H9 (cell line): ENCODE measurements around the gene GPR25. TPM values are rescaled to one million over a fixed set of nuclear protein-coding genes. Genes with fewer than 3 reads are reported as not detected.

ENCODE experiments used
- DNase-seq: peaks from one replicate; pipeline ENCODE4 v3.0.0-alpha.2; 2017
- H2AFZ ChIP-seq: one replicate; pipeline ENCODE4 v1.6.1; 2013; ENCODE audit warnings: mild to moderate bottlenecking, low read length, control low read depth, moderate library complexity
- H2AK5ac ChIP-seq: 2 replicates; pipeline ENCODE4 v1.6.1; 2013; ENCODE audit warnings: low read length, control low read depth, mixed read lengths; ENCODE audit not compliant: insufficient read length
- H2BK120ac ChIP-seq: one replicate; pipeline ENCODE4 v1.6.1; 2013; ENCODE audit warnings: low read depth, mild to moderate bottlenecking, low read length, control low read depth, inconsistent platforms; ENCODE audit not compliant: poor library complexity, severe bottlenecking
- H2BK12ac ChIP-seq: 2 replicates; pipeline ENCODE4 v1.6.1; 2013; ENCODE audit warnings: low read length, control low read depth, mixed read lengths, low read depth; ENCODE audit not compliant: insufficient read length
- H2BK15ac ChIP-seq: 2 replicates; pipeline ENCODE4 v1.6.1; 2013; ENCODE audit warnings: low read depth, low read length, control low read depth
- H2BK20ac ChIP-seq: one replicate; pipeline ENCODE4 v1.6.1; 2013; ENCODE audit warnings: low read depth, mild to moderate bottlenecking, low read length, control low read depth, inconsistent platforms; ENCODE audit not compliant: poor library complexity, severe bottlenecking
- H2BK5ac ChIP-seq: 2 replicates; pipeline ENCODE4 v1.6.1; 2013; ENCODE audit warnings: low read length, control low read depth, mixed read lengths; ENCODE audit not compliant: insufficient read length
- H3K14ac ChIP-seq: 2 replicates; pipeline ENCODE4 v1.6.1; 2013; ENCODE audit warnings: low read length, control low read depth; ENCODE audit not compliant: insufficient read depth
- H3K18ac ChIP-seq: 2 replicates; pipeline ENCODE4 v1.6.1; 2013; ENCODE audit warnings: low read depth, mild to moderate bottlenecking, mixed read lengths, low read length, control low read depth; ENCODE audit not compliant: insufficient read length
- H3K23ac ChIP-seq: 2 replicates; pipeline ENCODE4 v1.6.1; 2013; ENCODE audit warnings: low read length, control low read depth, mixed read lengths, low read depth; ENCODE audit not compliant: insufficient read length
- H3K23me2 ChIP-seq: 2 replicates; pipeline ENCODE4 v1.6.1; 2013; ENCODE audit warnings: low read depth, mild to moderate bottlenecking, mixed read lengths, low read length, control low read depth; ENCODE audit not compliant: insufficient read length, poor library complexity, severe bottlenecking
- H3K27ac ChIP-seq: 2 replicates; pipeline ENCODE4 v1.5.1; 2013; ENCODE audit warnings: low read length, control low read depth, mixed read lengths, low read depth; ENCODE audit not compliant: insufficient read length
- H3K27me3 ChIP-seq: 2 replicates; pipeline ENCODE4 v1.6.1; 2013; ENCODE audit warnings: low read length, control low read depth, inconsistent platforms; ENCODE audit not compliant: insufficient read depth
- H3K4ac ChIP-seq: 2 replicates; pipeline ENCODE4 v1.6.1; 2013; ENCODE audit warnings: low read depth, mild to moderate bottlenecking, control low read depth, inconsistent platforms, low read length, moderate library complexity
- H3K4me1 ChIP-seq: 2 replicates; pipeline ENCODE4 v1.6.1; 2013; ENCODE audit warnings: low read length, control low read depth, inconsistent platforms; ENCODE audit not compliant: insufficient read depth
- H3K4me2 ChIP-seq: 2 replicates; pipeline ENCODE4 v1.6.1; 2013; ENCODE audit warnings: low read length, control low read depth, mixed read lengths; ENCODE audit not compliant: insufficient read length, insufficient read depth
- H3K56ac ChIP-seq: 2 replicates; pipeline ENCODE4 v1.6.1; 2013; ENCODE audit warnings: low read depth, mild to moderate bottlenecking, mixed read lengths, low read length, control low read depth; ENCODE audit not compliant: insufficient read length
- H3K79me1 ChIP-seq: 2 replicates; pipeline ENCODE4 v1.6.1; 2013; ENCODE audit warnings: low read depth, mild to moderate bottlenecking, moderate library complexity, low read length, control low read depth, inconsistent platforms; ENCODE audit not compliant: insufficient read depth, poor library complexity, severe bottlenecking
- H3K79me2 ChIP-seq: 2 replicates; pipeline ENCODE4 v1.6.1; 2013; ENCODE audit warnings: low read length, control low read depth, inconsistent platforms; ENCODE audit not compliant: insufficient read depth
- H3K9ac ChIP-seq: 2 replicates; pipeline ENCODE4 v1.6.1; 2013; ENCODE audit warnings: low read length, control low read depth, mixed read lengths; ENCODE audit not compliant: insufficient read length; ENCODE audit errors: extremely low read depth
- H3K9me3 ChIP-seq: one replicate; pipeline ENCODE4 v1.6.1; 2013; ENCODE audit warnings: low read depth, low read length, inconsistent platforms; ENCODE audit not compliant: control insufficient read depth
- H3T11ph ChIP-seq: one replicate; pipeline ENCODE4 v1.6.1; 2013; ENCODE audit warnings: mild to moderate bottlenecking, low read length, control low read depth, inconsistent platforms
- H4K20me1 ChIP-seq: one replicate; pipeline ENCODE4 v1.6.1; 2013; ENCODE audit not compliant: control insufficient read depth, insufficient read length, insufficient read depth
- H4K5ac ChIP-seq: 2 replicates; pipeline ENCODE4 v1.6.1; 2013; ENCODE audit warnings: low read depth, mild to moderate bottlenecking, mixed read lengths, low read length, control low read depth; ENCODE audit not compliant: insufficient read length
- H4K8ac ChIP-seq: replicated peaks from 2 replicates; pipeline ENCODE4 v1.6.1; 2013; ENCODE audit warnings: low read length, control low read depth, mixed read lengths, low read depth; ENCODE audit not compliant: insufficient read length
- H4K91ac ChIP-seq: 2 replicates; pipeline ENCODE4 v1.6.1; 2013; ENCODE audit warnings: low read depth, mild to moderate bottlenecking, moderate library complexity, mixed read lengths, low read length, control low read depth; ENCODE audit not compliant: insufficient read length
- H3K27ac Mint-ChIP-seq, 3 experiments: 2 replicates in 2 of 3; 3 replicates in 1 of 3; pipeline ENCODE4 v1.8.0; 2020 to 2021; ENCODE audit warnings: mixed read lengths in 3 of 3, mild to moderate bottlenecking in 1 of 3, moderate library complexity in 1 of 3
- H3K27me3 Mint-ChIP-seq: 2 replicates; pipeline ENCODE4 v1.8.0; 2021; ENCODE audit warnings: low read depth, mild to moderate bottlenecking, moderate library complexity, mixed read lengths
- H3K36me3 Mint-ChIP-seq, 3 experiments: 2 replicates in 2 of 3; 3 replicates in 1 of 3; pipeline ENCODE4 v1.8.0; 2020 to 2021; ENCODE audit warnings: low read depth in 3 of 3, mixed read lengths in 3 of 3; ENCODE audit not compliant: insufficient read depth in 1 of 3
- H3K4me1 Mint-ChIP-seq, 2 experiments: 2 replicates each; pipeline ENCODE4 v1.8.0; 2020; ENCODE audit warnings: mixed read lengths in 2 of 2
- H3K4me3 Mint-ChIP-seq, 2 experiments: 2 replicates in 1 of 2; 3 replicates in 1 of 2; pipeline ENCODE4 v1.8.0; 2020 to 2021; ENCODE audit warnings: mild to moderate bottlenecking in 2 of 2, mixed read lengths in 2 of 2, moderate library complexity in 1 of 2
- H3K9me3 Mint-ChIP-seq, 2 experiments: 2 replicates in 1 of 2; 3 replicates in 1 of 2; pipeline ENCODE4 v1.8.0; 2020; ENCODE audit warnings: mild to moderate bottlenecking in 2 of 2, mixed read lengths in 2 of 2, moderate library complexity in 1 of 2
- WGBS: extraction: QIAGEN DNeasy Blood & Tissue Kit; methylation state at CpG from one replicate; pipeline ENCODE4 v1.1.7; 2013; ENCODE audit warnings: missing lambda C conversion rate, low lambda C conversion rate, mixed read lengths; ENCODE audit not compliant: insufficient read length; ENCODE audit errors: extremely low coverage; 5-methylcytosine and 5-hydroxymethylcytosine counted together
- total RNA-seq: library from RNA; stranded (reverse); gene quantifications from 2 replicates; pipeline ENCODE4 v1.2.1, GENCODE V29; 2021
- TF ChIP-seq, protein P1 (sequence below): fragments of 200-600 bp; sonication (generic); conservative IDR thresholded peaks from 3 replicates; pipeline ENCODE4 v1.8.0; 2021; ENCODE audit warnings: antibody characterized with exemption, mild to moderate bottlenecking

Gene GPR25
- total RNA-seq, 1 experiment from 2014 or later = not detected

DNA sequence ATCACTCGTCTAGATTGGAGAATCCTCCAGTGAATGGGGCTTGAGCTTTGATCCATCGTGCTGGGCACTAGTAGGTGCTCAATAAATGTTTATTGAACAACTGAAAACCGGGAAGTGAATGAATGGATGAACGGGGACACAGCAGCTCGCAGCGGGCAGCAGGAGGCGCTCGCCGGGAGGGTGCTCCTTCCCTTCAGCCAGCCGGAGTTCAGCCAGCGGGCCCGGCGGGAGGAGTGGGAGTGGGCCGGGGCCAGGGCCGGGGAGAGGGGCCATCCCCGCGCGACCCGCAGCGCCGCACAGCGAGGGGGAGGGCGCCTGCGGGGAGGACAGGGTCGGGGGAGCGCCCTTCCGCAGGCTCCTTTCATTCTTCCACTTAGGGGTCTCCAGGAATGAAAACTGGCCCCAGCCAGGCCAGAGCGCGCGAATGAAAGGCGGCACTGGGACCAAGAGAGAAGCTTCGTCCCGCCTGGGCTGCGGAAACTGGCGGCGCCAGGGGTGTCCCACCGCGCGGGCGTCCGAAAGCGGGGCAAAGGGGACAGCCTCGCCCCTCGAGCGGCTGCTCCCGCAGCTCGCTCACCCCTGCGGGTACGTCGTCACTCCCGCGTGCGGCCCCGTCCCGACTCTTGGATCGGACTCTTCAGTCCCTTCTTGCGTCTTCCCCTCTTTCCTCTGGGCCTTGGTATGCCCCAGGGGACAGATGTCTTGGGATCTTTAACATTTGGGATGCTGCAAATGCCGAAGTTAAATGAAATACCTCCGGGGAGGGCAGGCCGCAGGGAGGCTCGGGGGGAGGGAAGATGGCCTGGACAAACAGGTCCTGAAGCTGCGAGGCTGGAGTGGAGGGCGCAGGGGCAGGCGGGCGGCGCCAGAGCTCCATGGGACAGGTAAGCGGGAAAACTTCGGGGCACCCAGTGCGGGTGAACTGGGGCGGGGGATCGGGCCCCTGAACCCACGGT is 18.3 kb downstream of the GPR25 start:
- Mint-ChIP-seq H3K4me3 (peak overlapping the region; percentile 86 to 95), H3K9me3 (no peaks in the 10 kb centered on the region), H3K27me3 (no peaks in the 10 kb centered on the region; the same call in none of the 2 replicates), H3K36me3 (no peaks in the 10 kb centered on the region), H3K4me1 (peaks cover 65 to 73% of the 10 kb centered on the region in 2 experiments), H3K27ac (peak overlapping the region; percentile 95 to 99 (median 99))
- H3K56ac ChIP-seq = peak overlapping the region; percentile 52
- peak; percentile 83 for DNase-seq
- H3K9ac ChIP-seq = peak overlapping the region; percentile 98
- H2BK120ac ChIP-seq = peak overlapping the region; percentile 79
- WGBS = no CpG with 5 or more reads among the region's 72 CpGs
- peak overlapping the region; percentile 78; the same call in 1 of the 2 replicates for H3K4ac ChIP-seq
- no peak overlapping the region for H2AFZ ChIP-seq
- no peaks in the 10 kb centered on the region for H4K20me1 ChIP-seq
- peaks cover 25% of the 10 kb centered on the region for H3K23me2 ChIP-seq
- H3K18ac ChIP-seq = peak overlapping the region; percentile 100
- peaks cover 19% of the 10 kb centered on the region; the same call in 1 of the 2 replicates for H3K79me2 ChIP-seq
- no peaks in the 10 kb centered on the region for H3K9me3 ChIP-seq
- no peak overlapping the region for H2BK20ac ChIP-seq
- H4K8ac ChIP-seq = peak overlapping the region; percentile 36
- peak overlapping the region; percentile 26 for H4K5ac ChIP-seq
- H3K4me1 ChIP-seq = peaks cover 24% of the 10 kb centered on the region
- H3K27me3 ChIP-seq = no peaks in the 10 kb centered on the region
- peak overlapping the region; percentile 94 for H2BK5ac ChIP-seq
- H2BK15ac ChIP-seq = no peak overlapping the region
- no peak overlapping the region for H3K23ac ChIP-seq
- TF ChIP-seq, protein P1, sequence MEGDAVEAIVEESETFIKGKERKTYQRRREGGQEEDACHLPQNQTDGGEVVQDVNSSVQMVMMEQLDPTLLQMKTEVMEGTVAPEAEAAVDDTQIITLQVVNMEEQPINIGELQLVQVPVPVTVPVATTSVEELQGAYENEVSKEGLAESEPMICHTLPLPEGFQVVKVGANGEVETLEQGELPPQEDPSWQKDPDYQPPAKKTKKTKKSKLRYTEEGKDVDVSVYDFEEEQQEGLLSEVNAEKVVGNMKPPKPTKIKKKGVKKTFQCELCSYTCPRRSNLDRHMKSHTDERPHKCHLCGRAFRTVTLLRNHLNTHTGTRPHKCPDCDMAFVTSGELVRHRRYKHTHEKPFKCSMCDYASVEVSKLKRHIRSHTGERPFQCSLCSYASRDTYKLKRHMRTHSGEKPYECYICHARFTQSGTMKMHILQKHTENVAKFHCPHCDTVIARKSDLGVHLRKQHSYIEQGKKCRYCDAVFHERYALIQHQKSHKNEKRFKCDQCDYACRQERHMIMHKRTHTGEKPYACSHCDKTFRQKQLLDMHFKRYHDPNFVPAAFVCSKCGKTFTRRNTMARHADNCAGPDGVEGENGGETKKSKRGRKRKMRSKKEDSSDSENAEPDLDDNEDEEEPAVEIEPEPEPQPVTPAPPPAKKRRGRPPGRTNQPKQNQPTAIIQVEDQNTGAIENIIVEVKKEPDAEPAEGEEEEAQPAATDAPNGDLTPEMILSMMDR = peak; percentile 78
- H3K79me1 ChIP-seq = no peaks in the 10 kb centered on the region
- peak overlapping the region; percentile 91 for H4K91ac ChIP-seq
- peak overlapping the region; percentile 100 for H3K14ac ChIP-seq
- peak overlapping the region; percentile 98 for H3T11ph ChIP-seq
- peak overlapping the region; percentile 91 for H3K27ac ChIP-seq
- peak overlapping the region; percentile 95 for H3K4me2 ChIP-seq
- H2BK12ac ChIP-seq = peak overlapping the region; percentile 100
- H2AK5ac ChIP-seq = no peak overlapping the region
